H1 (cell line): Measurements from ENCODE around the gene PRRX1. TPM values are rescaled to one million over a fixed set of nuclear protein-coding genes. Genes with fewer than 3 reads are reported as not detected.

ENCODE experiments used
- CTCF ChIA-PET: fragments of 300-600 bp; sonication (Branson Sonifier 250); formaldehyde crosslinking; loops from one replicate; lab custom pipeline; 2021; ENCODE audit not compliant: partially characterized antibody; lab: Charles Lee
- POLR2A ChIA-PET: fragments of 300-600 bp; sonication (Branson Sonifier 250); formaldehyde crosslinking; loops from one replicate; lab custom pipeline; 2021; ENCODE audit warnings: inconsistent platforms; ENCODE audit not compliant: partially characterized antibody; lab: Charles Lee
- DNase-seq, 2 experiments: peaks; one replicate each; pipeline versions ENCODE4 v3.0.0 to v3.0.0-alpha.2; 2010 to 2022; ENCODE audit warnings: low spot score in 2 of 2, low read depth in 1 of 2, mixed read lengths in 1 of 2
- FAIRE-seq: peaks from 2 replicates; lab custom pipeline; 2011; peaks lifted over from hg19 to GRCh38; lab: Jason Lieb, UNC
- H2AFZ ChIP-seq: 2 replicates; pipeline ENCODE4 v1.8.1; 2012; ENCODE audit warnings: low read length, inconsistent platforms
- H2AK5ac ChIP-seq: 2 replicates; pipeline ENCODE4 v1.6.1; 2013; ENCODE audit warnings: low read depth, low read length
- H2BK120ac ChIP-seq: replicated peaks from 2 replicates; pipeline ENCODE3; 2013; ENCODE audit warnings: low read depth, low read length, inconsistent platforms
- H2BK12ac ChIP-seq: 2 replicates; pipeline ENCODE4 v1.6.1; 2013; ENCODE audit warnings: low read depth, low read length
- H2BK15ac ChIP-seq: 2 replicates; pipeline ENCODE4 v1.6.1; 2013; ENCODE audit warnings: low read length
- H2BK20ac ChIP-seq: 2 replicates; pipeline ENCODE4 v1.6.1; 2013; ENCODE audit warnings: low read length
- H2BK5ac ChIP-seq: 2 replicates; pipeline ENCODE4 v1.6.1; 2013; ENCODE audit warnings: low read depth, low read length
- H3K14ac ChIP-seq: 2 replicates; pipeline ENCODE4 v1.6.1; 2013; ENCODE audit warnings: inconsistent platforms; ENCODE audit not compliant: insufficient read length
- H3K18ac ChIP-seq: 2 replicates; pipeline ENCODE4 v1.6.1; 2013; ENCODE audit warnings: low read length; ENCODE audit errors: extremely low read depth
- H3K23ac ChIP-seq: 2 replicates; pipeline ENCODE4 v1.6.1; 2013; ENCODE audit warnings: inconsistent platforms; ENCODE audit not compliant: insufficient read length
- H3K23me2 ChIP-seq: 2 replicates; pipeline ENCODE4 v1.6.1; 2013; ENCODE audit warnings: low read depth, low read length
- H3K27ac ChIP-seq: 2 replicates; pipeline ENCODE4 v1.6.1; 2011; ENCODE audit warnings: low read depth, low read length, inconsistent platforms
- H3K27me3 ChIP-seq, 4 experiments: replicated peaks in 1 of 4; 1 replicate in 1 of 4; 2 replicates in 3 of 4; pipeline versions ENCODE4 v1.6.1 to v1.8.1; 2011 to 2013; ENCODE audit warnings: low read length in 3 of 4, mild to moderate bottlenecking in 3 of 4, inconsistent platforms in 2 of 4, mixed read lengths in 2 of 4, moderate library complexity in 1 of 4; ENCODE audit not compliant: control insufficient read depth in 3 of 4, insufficient read depth in 3 of 4; ENCODE audit errors: extremely low read depth in 1 of 4
- H3K36me3 ChIP-seq, 4 experiments: 2 replicates each; pipeline versions ENCODE4 v1.6.1 to v1.8.1; 2011 to 2013; ENCODE audit warnings: mild to moderate bottlenecking in 4 of 4, low read length in 3 of 4, moderate library complexity in 2 of 4, control low read depth in 1 of 4, inconsistent platforms in 1 of 4; ENCODE audit not compliant: insufficient read depth in 4 of 4, control insufficient read depth in 2 of 4
- H3K4ac ChIP-seq: replicated peaks from 2 replicates; pipeline ENCODE3; 2013; ENCODE audit warnings: low read length, low read depth, mixed read lengths, inconsistent platforms; ENCODE audit not compliant: insufficient read length
- H3K4me1 ChIP-seq, 4 experiments: replicated peaks in 1 of 4; 1 replicate in 1 of 4; 2 replicates in 3 of 4; pipeline versions ENCODE4 v1.6.1 to v1.8.1; 2011 to 2013; ENCODE audit warnings: low read length in 3 of 4, inconsistent platforms in 2 of 4, mixed read lengths in 1 of 4; ENCODE audit not compliant: insufficient read depth in 4 of 4, control insufficient read depth in 3 of 4
- H3K4me2 ChIP-seq, 2 experiments: 2 replicates each; pipeline versions ENCODE4 v1.6.1 to v1.8.1; 2011 to 2013; ENCODE audit warnings: low read depth in 2 of 2, low read length in 2 of 2, control low read depth in 1 of 2, inconsistent platforms in 1 of 2, mild to moderate bottlenecking in 1 of 2; ENCODE audit not compliant: insufficient read depth in 1 of 2
- H3K4me3 ChIP-seq, 4 experiments: fragments of 200-600, 300-600 bp in 1 of 4; sonication (generic), shearing (Covaris generic), sonication (Bioruptor Twin) in 1 of 4; 2 replicates each; pipeline versions ENCODE4 v1.5.1 to v1.8.1; 2011 to 2016; ENCODE audit warnings: low read length in 4 of 4, low read depth in 3 of 4, control low read depth in 2 of 4, inconsistent platforms in 2 of 4, mild to moderate bottlenecking in 2 of 4, mixed read lengths in 1 of 4, moderate library complexity in 1 of 4; ENCODE audit not compliant: insufficient read depth in 2 of 4; ENCODE audit errors: extremely low read depth in 1 of 4
- H3K56ac ChIP-seq: replicated peaks from 2 replicates; pipeline ENCODE3; 2013; ENCODE audit warnings: low read depth, mild to moderate bottlenecking, mixed read lengths, low read length, inconsistent platforms; ENCODE audit not compliant: insufficient read length
- H3K79me1 ChIP-seq: 2 replicates; pipeline ENCODE4 v1.6.1; 2013; ENCODE audit warnings: low read depth, low read length, control low read depth
- H3K79me2 ChIP-seq, 2 experiments: 2 replicates each; pipeline versions ENCODE4 v1.6.1 to v1.8.1; 2012 to 2013; ENCODE audit warnings: low read length in 2 of 2, mild to moderate bottlenecking in 2 of 2, inconsistent platforms in 1 of 2; ENCODE audit not compliant: insufficient read depth in 2 of 2, control insufficient read depth in 1 of 2
- H3K9ac ChIP-seq, 4 experiments: replicated peaks in 1 of 4; 1 replicate in 1 of 4; 2 replicates in 3 of 4; pipeline versions ENCODE4 v1.6.1 to v1.8.1; 2011 to 2013; ENCODE audit warnings: low read depth in 3 of 4, low read length in 3 of 4, control low read depth in 2 of 4, mild to moderate bottlenecking in 2 of 4, moderate library complexity in 2 of 4, inconsistent platforms in 1 of 4; ENCODE audit errors: extremely low read depth in 1 of 4
- H3K9me3 ChIP-seq, 2 experiments: 2 replicates each; pipeline versions ENCODE4 v1.6.1 to v1.8.1; 2012 to 2013; ENCODE audit warnings: mild to moderate bottlenecking in 2 of 2, moderate library complexity in 2 of 2, control low read depth in 1 of 2, inconsistent platforms in 1 of 2, low read depth in 1 of 2, low read length in 1 of 2, mixed read lengths in 1 of 2; ENCODE audit not compliant: insufficient read depth in 2 of 2
- H4K20me1 ChIP-seq, 2 experiments: replicated peaks in 1 of 2; 2 replicates each; pipeline versions ENCODE3 to v1.8.1; 2011 to 2013; ENCODE audit warnings: inconsistent platforms in 2 of 2, low read length in 2 of 2, mild to moderate bottlenecking in 1 of 2; ENCODE audit not compliant: insufficient read depth in 2 of 2, control insufficient read depth in 1 of 2
- H4K5ac ChIP-seq: 2 replicates; pipeline ENCODE4 v1.6.1; 2013; ENCODE audit warnings: low read length, low read depth, mixed read lengths, inconsistent platforms; ENCODE audit not compliant: insufficient read length
- H4K8ac ChIP-seq: 2 replicates; pipeline ENCODE4 v1.8.0; 2013; ENCODE audit warnings: mild to moderate bottlenecking, moderate library complexity, low read length, inconsistent platforms; ENCODE audit not compliant: insufficient read depth; ENCODE audit errors: extremely low read depth
- H4K91ac ChIP-seq: replicated peaks from 2 replicates; pipeline ENCODE3; 2013; ENCODE audit warnings: low read length, mixed read lengths, inconsistent platforms; ENCODE audit not compliant: insufficient read length
- BACH1 ChIP-seq: IDR thresholded peaks from 2 replicates; pipeline ENCODE4 v1.6.1; 2012; ENCODE audit warnings: low read length, improper control_type of control experiment
- CEBPB ChIP-seq: IDR thresholded peaks from 2 replicates; pipeline ENCODE4 v1.6.1; 2012; ENCODE audit warnings: low read depth, low read length
- GTF2F1 ChIP-seq: IDR thresholded peaks from 2 replicates; pipeline ENCODE4 v1.6.1; 2012; ENCODE audit warnings: low read depth, low read length, improper control_type of control experiment, borderline replicate concordance
- SAP30 ChIP-seq: fragments of 300-600 bp; sonication (generic); IDR thresholded peaks from 2 replicates; pipeline ENCODE4 v1.7.1; 2012; ENCODE audit warnings: low read length, moderate library complexity, mild to moderate bottlenecking, inconsistent platforms; ENCODE audit not compliant: insufficient read depth, insufficient replicate concordance
- SP1 ChIP-seq: IDR thresholded peaks from 2 replicates; pipeline ENCODE4 v1.6.1; 2011; ENCODE audit warnings: low read depth, low read length
- TBP ChIP-seq: IDR thresholded peaks from 2 replicates; pipeline ENCODE4 v1.6.1; 2011; ENCODE audit warnings: low read depth, low read length, improper control_type of control experiment
- TEAD4 ChIP-seq: IDR thresholded peaks from 2 replicates; pipeline ENCODE4 v1.6.1; 2012; ENCODE audit warnings: low read depth, low read length, inconsistent platforms, mixed read lengths
- WGBS, 2 experiments: shearing (Covaris generic) in 1 of 2; methylation state at CpG; one replicate each; pipeline versions ENCODE4 v1.1.6 to v1.1.7; 2013 to 2015; ENCODE audit warnings: low lambda C conversion rate in 2 of 2, mixed read lengths in 2 of 2, inconsistent platforms in 1 of 2, low coverage in 1 of 2, missing lambda C conversion rate in 1 of 2; ENCODE audit not compliant: insufficient replicate concordance in 2 of 2, insufficient coverage in 1 of 2, insufficient read length in 1 of 2; ENCODE audit errors: extremely low coverage in 1 of 2, missing lambda C conversion rate in 1 of 2; 5-methylcytosine and 5-hydroxymethylcytosine counted together
- polyA plus RNA-seq, 7 experiments: library from polyadenylated mRNA; depleted of rRNA in 3 of 7; stranded (reverse) in 5 of 7; unstranded in 2 of 7; fragments of >200 nt in 5 of 7; fragments of 200-250 nt in 2 of 7; gene quantifications; 1 replicate in 5 of 7; 2 replicates in 1 of 7; 4 replicates in 1 of 7; pipeline versions ENCODE4 v1.2.1 to v1.2.3, GENCODE V29; 2011 to 2013; ENCODE audit warnings: missing spikeins in 2 of 7, mixed read lengths in 2 of 7
- total RNA-seq: library from RNA; stranded (reverse); fragmentation: NEBNext Ultra II Directional; extraction: Animal tissue kit (Norgen Biotek cat#: 25700); gene quantifications from 2 replicates; pipeline ENCODE4 v1.2.1, GENCODE V29; 2021

PRRX1 gene
- total and polyA plus RNA-seq, 2 of the 8 experiments (the other 6 are each of a cell fraction or from before 2014, with no cell fraction given): not detected

GRCh38 chr1:170686291-170686690 is 22.4 kb downstream of the PRRX1 start:
- Histone ChIP-seq H3K23ac (no peak overlapping the region), H3K4me1 (no peaks in the 10 kb centered on the region), H3K4me2 (no peak overlapping the region), H3K56ac (no peak overlapping the region), H2AK5ac (no peak overlapping the region), H2BK120ac (no peak overlapping the region), H2BK12ac (no peak overlapping the region), H3K23me2 (no peaks in the 10 kb centered on the region; the same call in 1 of the 2 replicates)
- CTCF ChIA-PET: interaction anchor here (0.7 to 9.4 kb wide), 5 partner anchors 11 to 242 kb away, joined by 3 to 75 read pairs (median 7); no protein-coding TSS in a partner anchor
- TF ChIP-seq SP1: no peak
- TF ChIP-seq BACH1: no peak
- TF ChIP-seq TBP: no peak
- TF ChIP-seq CEBPB: no peak
- no peak for TF ChIP-seq GTF2F1
- TF ChIP-seq SAP30: no peak
- TF ChIP-seq TEAD4: no peak
- TF ChIP-seq, all 59 proteins: peak for 0
- 86% methylated on average over 8 of the region's 8 CpGs; no CpG with 5 or more reads in 1 of the 2 experiments for WGBS, 2 experiments
- no peak overlapping the region for H3K4me3 ChIP-seq
- H3K4ac ChIP-seq: no peak overlapping the region
- H2BK5ac ChIP-seq: no peak overlapping the region
- no peak overlapping the region for H3K27ac ChIP-seq
- FAIRE-seq (no peak), DNase-seq (no peak)
- no peak overlapping the region for H2BK15ac ChIP-seq
- no peak overlapping the region for H4K8ac ChIP-seq
- H3K79me1 ChIP-seq: no peaks in the 10 kb centered on the region
- no peak overlapping the region for H2AFZ ChIP-seq
- H3K79me2 ChIP-seq: no peaks in the 10 kb centered on the region
- no peak overlapping the region for H3K9ac ChIP-seq
- H4K20me1 ChIP-seq: no peaks in the 10 kb centered on the region
- no peaks in the 10 kb centered on the region for H3K27me3 ChIP-seq
- no peaks in the 10 kb centered on the region for H3K36me3 ChIP-seq
- POLR2A ChIA-PET: no interaction called here
- H3K14ac ChIP-seq: no peak overlapping the region
- no peak overlapping the region for H4K91ac ChIP-seq
- no peak overlapping the region for H3K18ac ChIP-seq
- H3K9me3 ChIP-seq: no peaks in the 10 kb centered on the region
- no peak overlapping the region for H2BK20ac ChIP-seq
- H4K5ac ChIP-seq: no peak overlapping the region
